GM18498 (cell line): ENCODE measurements around the gene DIP2B.
A peak's percentile ranks its signal among the peaks of the same experiment; 100 is the strongest.
"Not testable (repeated sequence)": the region's sequence is repeated elsewhere in the genome, so short reads cannot be mapped to it uniquely, and the experiment has no call there.

ENCODE experiments used
- ATAC-seq: cut with Tn5 transposase; IDR thresholded peaks from one replicate; pipeline ENCODE4 v1.9.1; 2021; ENCODE audit warnings: mild to moderate bottlenecking, moderate library complexity; ENCODE audit not compliant: unreplicated experiment

The DIP2B gene

GRCh38 chr12:50504798-50505674, at the start of gene DIP2B:
TSS of gene DIP2B (plus strand) at chr12:50504985. CDS start at chr12:50505141, 156 bp downstream.
- peak; percentile 78 for ATAC-seq

- ATAC-seq = no peak
Measured at GRCh38 chr12:50458606-50459005, 46.2 kb upstream of the DIP2B start.

GRCh38 chr12:50467439-50467838, 37.3 kb upstream of the DIP2B start:
- ATAC-seq = no peak

- no peak for ATAC-seq
Measured at GRCh38 chr12:50477241-50477832, 27.4 kb upstream of the DIP2B start.

GRCh38 chr12:50482571-50482970, 22.2 kb upstream of the DIP2B start:
- no peak for ATAC-seq

GRCh38 chr12:50483488-50483887, 21.3 kb upstream of the DIP2B start:
- ATAC-seq = no peak

- no peak for ATAC-seq
Measured at GRCh38 chr12:50488801-50489200, 16.0 kb upstream of the DIP2B start.

GRCh38 chr12:50498119-50498518, 6.7 kb upstream of the DIP2B start:
- ATAC-seq = not testable (repeated sequence)

- no peak for ATAC-seq
Measured at GRCh38 chr12:50505675-50506530, 1.1 kb downstream of the DIP2B start.

- no peak for ATAC-seq
Measured at GRCh38 chr12:50506753-50507473, 2.1 kb downstream of the DIP2B start.

GRCh38 chr12:50507474-50507838, 2.7 kb downstream of the DIP2B start:
- ATAC-seq = no peak

GRCh38 chr12:50507930-50508329, 3.1 kb downstream of the DIP2B start:
- no peak for ATAC-seq

- ATAC-seq = no peak
Measured at GRCh38 chr12:50508414-50508813, 3.6 kb downstream of the DIP2B start.

- ATAC-seq = no peak
Measured at GRCh38 chr12:50508970-50509663, 4.3 kb downstream of the DIP2B start.

- peak; percentile 44 for ATAC-seq
Measured at GRCh38 chr12:50514526-50515276, 9.9 kb downstream of the DIP2B start.

GRCh38 chr12:50515587-50515986, 10.8 kb downstream of the DIP2B start:
- ATAC-seq = no peak

- peak; percentile 71 for ATAC-seq
Measured at GRCh38 chr12:50517421-50518048, 12.8 kb downstream of the DIP2B start.

- ATAC-seq = no peak
Measured at GRCh38 chr12:50518090-50518489, 13.3 kb downstream of the DIP2B start.

- no peak for ATAC-seq
Measured at GRCh38 chr12:50519353-50519752, 14.6 kb downstream of the DIP2B start.
